ENCODE results near the gene FAM193A.

GRCh38 chr4:2507259-2507658 is 29.2 kb upstream of the FAM193A start:
- no peak for TF ChIP-seq CTCF (IDR thresholded peaks at IDR 0.05)
- TF ChIP-seq POLR2A (IDR thresholded peaks at IDR 0.05) = no peak
- TF ChIP-seq POLR2AphosphoS5 (IDR thresholded peaks at IDR 0.05; ENCODE audit: insufficient read depth in 1 of 2, low read depth in 1 of 2) = no peak
